DMS153 treated with DMSO at 0.1 percent for 48 hours (cell line): ENCODE results near the gene RASSF7.

Experiments
- DNase-seq: peaks from one replicate; lab custom pipeline; 2025; ENCODE audit not compliant: unreplicated experiment; lab: John Stamatoyannopoulos, UW

Gene RASSF7

DNA sequence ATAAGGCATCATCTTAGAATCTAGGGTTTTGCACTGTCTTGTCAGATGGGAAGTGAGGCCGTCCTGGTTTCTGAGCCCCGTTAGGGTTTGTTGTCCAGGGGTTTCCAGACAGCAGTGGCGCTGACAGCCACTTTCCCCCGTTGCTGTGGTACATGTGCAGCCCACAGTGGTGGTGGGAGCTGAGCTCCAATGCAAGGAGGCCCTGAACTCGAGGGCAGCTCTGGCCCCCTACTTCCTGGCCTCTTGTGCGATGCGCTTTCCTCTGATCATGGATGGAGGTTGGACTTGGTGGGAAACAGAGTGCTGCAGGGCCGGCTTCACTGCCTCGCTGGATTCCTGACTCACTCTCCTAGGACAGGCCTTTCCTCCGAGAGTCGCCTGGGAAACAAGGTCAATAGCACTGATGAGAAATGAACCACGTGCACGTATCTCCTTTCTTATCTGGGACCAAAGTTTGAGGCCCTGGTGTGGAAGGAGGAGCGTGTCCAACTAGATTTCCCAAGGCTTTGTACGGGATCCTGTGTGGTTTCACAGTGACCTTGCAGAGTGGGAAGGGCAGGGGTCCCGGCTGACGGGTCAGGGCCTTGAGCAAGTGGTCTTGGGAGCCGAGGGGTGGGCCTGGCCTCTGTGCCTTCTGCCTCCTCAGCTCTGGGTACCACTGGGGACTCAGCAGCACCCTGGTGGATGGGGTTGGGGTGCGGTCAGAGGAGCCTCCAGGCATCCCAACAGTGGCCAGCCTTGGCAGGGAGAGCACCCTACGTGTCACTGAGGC is 19.2 kb downstream of the RASSF7 start:
- no peak for DNase-seq

DNA sequence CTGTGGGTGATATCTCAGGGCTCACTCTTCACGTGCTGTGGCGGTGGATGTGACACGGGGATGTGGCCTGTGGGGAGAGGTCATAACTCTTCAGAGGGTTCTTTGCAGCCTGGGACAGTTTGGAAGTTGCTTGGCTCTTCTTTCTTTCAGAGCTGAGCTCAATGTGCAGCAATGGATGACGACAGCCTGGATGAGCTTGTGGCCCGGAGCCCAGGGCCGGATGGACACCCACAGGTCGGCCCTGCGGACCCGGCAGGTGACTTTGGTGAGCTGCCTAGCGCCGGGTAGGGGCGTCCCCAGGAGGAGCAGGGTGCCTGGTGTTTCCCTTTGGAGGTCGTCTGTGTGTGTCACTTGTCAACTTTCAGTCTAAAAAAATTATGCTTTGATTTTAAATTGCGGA is 20.6 kb downstream of the RASSF7 start:
- no peak for DNase-seq

DNA sequence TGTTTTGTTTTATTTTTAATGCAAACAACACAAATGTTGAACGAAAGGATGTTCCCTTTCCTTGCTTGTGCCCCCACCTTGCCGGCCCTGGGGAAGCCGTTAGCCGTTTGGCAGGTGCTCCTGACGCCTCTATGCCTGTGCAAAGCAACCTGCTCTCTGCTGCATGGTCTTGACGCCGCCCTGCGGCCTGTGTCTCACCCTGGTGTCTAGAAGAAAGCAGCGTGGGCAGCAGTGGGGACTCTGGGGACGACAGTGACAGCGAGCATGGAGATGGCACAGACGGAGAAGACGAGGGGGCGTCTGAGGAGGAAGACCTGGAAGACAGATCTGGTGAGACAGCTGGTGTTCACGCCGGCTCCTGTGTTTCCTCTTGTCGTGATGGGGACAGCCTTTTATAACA is 21.0 kb downstream of the RASSF7 start:
- no peak for DNase-seq

DNA sequence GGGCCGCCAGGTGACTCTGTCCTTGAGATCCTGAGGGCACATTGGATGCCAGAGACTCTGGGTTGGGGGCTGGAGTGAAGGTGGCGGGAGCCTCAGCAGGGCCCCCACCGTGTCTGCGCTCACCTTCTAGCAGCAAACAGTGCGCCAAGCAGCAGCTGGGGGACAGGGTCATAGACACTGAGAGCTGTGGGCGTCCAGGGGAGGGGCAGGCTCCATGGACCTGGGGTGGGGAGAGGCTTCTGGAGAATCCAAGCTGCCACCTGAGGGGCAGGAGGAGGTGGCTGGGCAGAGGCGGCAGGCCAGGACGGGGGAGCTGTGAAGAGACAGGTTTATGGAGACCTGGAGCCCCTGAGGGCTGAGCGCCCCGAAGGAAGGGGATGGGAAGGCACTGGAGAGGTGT is 23.5 kb downstream of the RASSF7 start:
- DNase-seq, result no peak

DNA sequence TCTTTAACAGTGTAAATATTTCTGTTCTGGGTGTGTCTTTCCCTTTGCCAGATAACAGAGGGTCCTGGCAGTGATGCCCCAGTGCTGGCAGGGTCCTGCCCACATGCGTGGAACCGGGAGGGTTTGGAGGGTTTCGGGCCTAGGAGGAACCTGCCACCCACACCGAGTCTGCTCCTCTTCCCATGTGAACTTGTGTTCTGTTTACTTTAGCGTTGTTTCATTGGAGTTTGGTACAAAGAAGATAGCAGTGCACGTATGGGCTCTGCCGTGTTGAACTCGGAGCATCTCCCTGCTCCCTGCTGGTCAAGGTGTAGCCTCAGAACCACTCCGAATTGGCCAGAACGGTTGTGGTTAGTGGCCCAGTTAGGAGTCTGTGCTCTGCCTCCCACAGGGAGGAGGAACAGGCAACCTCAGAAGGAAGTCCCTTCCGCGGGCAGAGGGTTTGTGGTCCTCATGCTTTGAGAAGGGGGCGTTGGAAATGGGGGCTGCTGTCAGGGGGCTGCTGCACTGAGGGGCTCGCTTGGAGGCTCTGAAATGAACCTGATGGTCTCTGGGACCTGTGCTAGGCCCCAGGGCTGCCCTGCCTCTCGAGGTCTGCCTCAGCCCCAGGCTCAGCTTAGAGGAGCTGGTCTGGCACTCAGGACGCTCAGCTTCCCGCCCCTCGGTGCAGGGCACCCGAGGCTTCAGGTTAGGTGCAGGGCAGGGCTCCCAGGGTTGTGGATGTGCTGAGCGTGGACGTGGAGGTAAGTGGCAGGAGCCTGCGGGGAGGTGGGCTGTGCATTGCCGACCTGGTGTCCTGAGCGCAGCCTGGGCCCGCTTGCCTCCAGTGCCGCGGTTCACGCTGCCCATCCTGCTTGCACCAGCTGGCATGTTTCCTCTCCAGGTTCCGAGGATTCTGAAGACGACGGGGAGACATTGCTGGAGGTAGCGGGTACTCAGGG is 25.9 kb downstream of the RASSF7 start:
- DNase-seq, result no peak

DNA sequence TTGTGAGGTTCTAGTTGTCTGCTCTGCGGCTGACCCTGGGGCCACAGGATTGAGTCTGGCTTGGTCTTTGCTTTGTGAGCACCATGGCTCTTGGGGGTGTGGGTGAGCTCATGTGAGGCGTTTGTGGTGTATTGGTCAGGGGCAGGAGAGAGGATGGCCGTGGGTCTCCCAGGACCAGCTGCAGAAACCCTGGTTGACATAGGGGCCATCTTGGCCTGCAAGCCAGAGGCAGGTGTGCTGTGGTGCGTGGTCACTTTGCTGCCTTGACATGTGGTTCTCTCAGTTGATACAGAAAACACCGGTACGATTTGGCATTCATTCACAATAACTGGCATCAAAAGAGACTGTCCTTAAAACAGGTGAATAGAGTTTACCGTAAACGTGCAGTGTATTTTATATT is 26.8 kb downstream of the RASSF7 start:
- DNase-seq, result no peak

DNA sequence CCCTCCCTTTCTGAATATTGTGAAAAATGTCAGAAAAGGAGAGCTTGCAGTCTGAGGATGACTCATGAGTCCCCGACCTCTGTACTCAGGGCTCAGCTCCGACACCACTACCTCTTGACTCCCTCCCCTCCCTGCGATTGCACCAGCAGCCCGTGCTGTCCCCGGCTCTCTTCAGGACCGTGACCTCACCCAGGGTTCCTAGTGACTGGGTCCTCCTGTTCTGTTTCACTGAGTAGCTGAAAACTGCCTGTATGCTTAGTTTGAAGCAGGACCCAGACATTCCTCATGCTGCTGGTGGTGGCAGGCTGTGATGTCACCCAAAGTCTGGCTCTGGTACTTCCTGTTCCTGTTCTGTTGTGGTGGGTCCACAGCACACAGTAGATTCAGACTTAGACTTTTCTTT is 27.2 kb downstream of the RASSF7 start:
- no peak for DNase-seq

DNA sequence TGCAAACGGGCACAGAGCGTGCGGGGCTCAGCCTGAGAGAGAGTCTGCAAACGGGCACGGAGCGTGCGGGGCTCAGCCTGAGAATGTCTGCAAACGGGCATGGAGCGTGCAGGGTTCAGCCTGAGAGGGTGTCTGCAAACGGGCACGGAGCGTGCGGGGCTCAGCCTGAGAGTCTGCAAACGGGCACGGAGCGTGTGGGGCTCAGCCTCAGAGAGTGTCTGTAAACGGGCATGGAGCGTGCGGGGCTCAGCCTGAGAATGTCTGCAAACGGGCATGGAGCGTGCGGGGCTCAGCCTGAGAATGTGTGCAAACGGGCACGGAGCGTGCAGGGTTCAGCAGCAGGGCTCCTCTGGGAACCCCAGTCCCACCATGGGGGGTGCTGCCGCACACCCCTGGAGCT is 29.0 kb downstream of the RASSF7 start:
- DNase-seq, result no peak

DNA sequence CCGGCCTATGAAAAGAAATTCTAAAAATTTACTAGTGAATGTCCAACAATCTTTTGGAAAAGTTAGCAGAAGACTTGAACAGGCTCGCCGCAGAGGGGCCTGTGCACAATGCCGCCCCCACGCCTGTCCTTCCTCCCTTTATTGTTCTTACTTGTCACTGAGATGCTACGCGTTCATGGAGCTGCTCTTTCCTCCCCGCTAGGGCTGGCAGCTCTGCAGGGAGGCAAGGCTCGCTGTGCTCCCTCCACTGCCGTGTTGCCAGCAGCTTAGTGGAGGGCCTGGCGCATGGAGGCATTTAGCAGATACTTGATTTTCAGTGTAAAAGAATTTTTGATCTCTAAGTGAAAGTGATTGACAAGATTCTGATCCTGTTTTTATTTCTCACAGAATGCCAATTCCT is 30.2 kb downstream of the RASSF7 start:
- no peak for DNase-seq

DNA sequence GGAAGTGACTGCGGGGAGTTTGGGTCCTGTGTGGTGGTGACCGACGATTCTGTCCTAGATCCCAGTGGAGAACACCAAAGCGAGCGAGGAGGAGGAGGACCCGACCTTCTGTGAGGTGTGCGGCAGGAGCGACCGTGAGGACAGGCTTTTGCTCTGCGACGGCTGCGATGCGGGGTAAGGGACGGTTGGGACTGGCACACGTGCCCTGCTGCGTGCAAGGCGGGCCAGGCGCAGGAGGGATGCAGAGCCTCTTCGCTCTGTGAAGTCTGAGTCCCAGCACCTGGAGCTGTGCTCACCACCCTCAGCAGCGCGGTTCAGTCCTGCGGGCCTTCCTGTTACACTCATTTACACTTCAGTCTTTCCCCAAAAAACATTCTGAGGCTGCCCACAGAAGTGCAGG is 31.7 kb downstream of the RASSF7 start:
- no peak for DNase-seq

DNA sequence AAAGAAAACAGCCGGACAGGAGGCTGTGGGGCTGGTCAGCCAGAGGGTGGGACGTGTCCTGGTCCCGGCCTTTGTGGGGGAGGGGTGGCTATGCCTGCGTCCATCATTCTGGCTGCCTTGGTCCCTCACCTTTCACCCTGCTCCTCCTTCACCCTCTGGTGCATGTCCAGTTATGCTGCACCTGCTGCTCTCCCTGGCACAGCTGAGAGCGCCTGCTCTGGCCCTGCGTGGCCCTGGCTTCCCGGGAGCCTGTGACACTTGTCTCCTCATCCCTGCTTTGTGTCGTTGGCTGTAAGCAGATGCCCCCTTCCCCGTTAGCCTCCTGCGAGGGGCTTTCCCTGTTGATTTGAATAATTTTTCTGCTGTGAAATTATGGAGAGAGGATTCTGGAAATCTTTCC is 32.1 kb downstream of the RASSF7 start:
- no peak for DNase-seq

DNA sequence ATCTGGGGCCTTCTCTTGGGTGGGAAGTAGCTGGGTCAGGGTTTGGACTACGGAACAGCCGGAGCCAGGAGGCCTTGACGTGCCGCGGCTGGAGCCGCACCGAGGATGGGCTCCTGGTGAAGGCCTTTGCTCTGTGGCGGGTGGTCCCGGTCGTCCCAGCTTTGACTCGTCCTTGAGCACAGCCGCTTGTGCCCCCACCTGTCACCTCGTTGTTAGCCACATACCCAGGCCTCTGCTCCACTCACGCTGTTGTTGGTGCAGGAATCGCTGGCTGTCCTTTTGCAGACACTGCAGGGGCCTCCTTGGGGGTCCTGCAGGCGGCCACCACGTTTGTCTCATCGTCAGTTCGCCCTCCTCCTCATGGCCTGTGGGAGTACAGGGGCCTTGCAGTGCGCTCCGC is 32.6 kb downstream of the RASSF7 start:
- DNase-seq, result no peak

DNA sequence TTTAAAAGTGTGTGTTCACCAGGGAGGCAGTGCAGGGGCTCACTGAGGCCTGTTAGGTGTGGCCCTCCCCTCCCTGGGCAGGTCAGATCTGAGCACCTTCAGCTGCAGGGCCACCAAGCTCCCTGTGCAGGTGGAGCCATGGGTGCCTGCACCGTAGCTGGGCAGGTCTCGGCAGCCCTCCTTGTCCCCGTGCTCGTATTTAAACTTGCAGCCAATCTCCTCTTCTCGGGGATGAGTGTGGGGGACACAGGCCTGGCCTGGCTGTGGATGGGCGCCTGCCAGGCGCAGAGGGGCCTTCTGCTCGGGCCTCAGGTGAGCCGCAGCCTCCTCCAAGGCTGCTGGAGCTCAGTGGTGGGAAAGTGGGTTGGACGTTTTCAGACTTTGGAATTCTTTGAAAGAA is 34.6 kb downstream of the RASSF7 start:
- DNase-seq, result no peak

DNA sequence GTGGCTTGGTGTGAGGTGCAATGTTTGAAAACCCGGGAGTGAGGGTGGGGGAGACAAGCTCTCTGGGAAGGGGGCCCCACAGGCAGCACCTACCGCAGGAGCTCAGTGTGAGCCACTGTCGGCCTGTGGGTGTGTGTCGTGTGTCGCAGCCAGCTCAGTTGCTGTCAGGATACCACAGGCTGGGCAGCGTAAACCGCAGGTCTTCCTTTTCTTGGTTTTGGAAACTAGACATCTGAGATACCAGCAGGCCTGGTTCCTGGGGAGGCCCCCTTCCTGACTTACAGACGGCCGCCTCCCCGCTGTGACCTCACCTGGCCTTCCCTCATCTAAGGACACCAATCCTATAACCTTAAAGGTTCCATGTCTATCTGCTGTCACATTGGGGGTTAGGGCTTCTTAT is 35.6 kb downstream of the RASSF7 start:
- DNase-seq, result no peak

DNA sequence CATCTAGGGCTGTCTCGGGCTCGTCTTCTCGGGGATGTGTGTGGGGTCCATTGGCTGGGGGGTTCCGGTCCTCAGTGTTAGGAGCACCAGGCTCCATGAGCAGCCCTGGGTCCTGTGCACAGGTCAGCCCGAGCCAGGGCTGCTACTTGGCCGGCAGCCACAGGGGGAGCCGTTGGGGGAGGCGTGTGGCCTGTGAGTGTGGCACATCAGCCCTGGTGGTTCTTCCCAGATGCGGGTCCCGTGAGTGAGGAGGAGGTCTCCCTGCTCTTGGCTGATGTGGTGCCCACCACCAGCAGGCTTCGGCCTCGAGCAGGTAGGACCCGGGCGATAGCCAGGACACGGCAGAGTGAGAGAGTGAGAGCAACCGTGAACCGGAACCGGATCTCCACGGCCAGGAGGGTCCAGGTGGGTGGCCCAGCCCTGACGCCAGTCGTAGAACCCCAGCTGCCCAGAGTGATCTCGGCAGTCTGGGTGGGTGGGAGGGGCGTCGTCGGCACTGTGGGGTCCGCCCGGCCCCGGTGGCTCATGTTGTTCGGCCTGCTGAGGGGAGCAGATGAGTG is 36.5 kb downstream of the RASSF7 start:
- DNase-seq, result no peak

DNA sequence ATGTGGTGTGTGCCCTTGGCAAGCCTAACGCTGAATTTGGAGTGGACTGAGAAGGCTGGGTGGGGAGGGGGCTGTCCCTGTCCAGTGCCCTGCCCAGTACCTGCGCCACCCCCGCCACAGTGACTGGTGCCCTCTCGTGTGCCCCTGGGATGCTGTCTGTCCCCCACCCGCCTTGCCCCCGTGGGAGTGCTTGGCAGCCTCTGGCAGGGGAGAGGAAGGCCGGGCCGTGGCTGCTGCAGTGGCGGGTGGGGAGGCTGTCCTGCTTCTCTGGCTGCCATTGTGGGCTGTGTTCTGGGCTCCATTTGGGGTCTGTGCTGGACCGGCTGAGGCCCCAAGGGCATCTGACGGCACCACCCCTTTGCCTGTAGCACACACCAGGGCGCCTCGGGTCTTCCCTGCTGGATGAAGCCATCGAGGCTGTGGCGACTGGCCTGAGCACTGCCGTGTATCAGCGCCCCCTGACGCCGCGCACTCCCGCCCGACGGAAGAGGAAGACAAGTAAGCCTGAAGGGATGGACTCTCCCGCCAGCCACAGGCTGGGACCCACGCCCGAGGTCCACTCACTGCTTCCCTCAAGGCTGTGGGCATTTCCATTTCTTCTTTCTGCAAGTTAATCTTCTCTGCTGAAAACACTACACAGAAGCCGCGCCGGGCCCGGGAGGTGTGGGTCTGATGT is 37.4 kb downstream of the RASSF7 start:
- no peak for DNase-seq

DNA sequence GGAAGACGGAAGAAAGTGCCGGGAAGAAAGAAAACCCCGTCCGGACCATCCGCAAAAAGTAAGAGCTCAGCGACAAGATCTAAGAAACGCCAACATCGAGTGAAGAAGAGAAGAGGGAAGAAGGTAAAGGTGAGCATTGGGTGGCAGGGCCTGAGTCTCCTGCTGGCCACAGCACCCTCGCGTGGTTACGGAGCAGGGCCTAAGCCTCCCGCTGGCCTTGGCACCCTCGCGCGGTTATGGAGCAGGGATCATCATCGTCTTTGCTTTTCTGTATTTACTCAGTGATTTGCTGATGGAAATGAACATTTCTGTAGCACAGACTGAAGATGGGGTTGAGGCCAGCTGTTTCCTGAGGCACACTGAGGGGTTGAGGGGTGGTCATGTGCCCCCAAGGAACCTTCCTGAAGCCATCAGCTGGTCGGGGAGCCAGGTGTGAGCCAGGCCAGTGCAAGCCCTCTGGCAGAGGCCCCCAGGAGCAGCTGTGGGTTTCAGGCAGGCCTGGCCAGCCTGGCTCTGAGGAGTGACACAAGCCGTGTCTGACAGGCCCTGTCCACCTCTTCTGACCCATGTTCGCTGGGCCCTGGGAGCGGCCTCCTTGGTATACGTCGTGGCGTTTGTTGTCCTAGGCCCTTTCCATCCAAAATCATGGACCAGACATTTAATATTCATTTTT is 40.9 kb downstream of the RASSF7 start:
- no peak for DNase-seq

DNA sequence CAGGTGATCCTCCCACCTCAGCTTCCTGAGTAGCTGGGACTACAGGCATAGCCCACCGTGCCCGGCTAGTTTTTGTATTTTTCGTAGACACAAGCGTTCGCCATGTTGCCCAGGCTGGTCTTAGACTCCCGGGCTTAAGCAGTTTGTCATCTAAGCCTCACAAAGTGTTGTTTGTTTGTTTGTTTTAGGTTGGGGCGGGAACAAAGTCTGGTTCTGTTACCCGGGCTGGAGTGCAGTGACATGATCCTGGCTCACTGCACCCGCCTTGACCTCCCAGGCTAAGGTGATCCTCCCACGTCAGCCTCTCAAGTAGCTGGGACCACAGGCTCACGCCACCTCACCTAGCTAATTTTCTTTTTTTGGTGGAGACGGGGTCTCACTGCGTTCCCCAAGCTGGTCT is 42.4 kb downstream of the RASSF7 start:
- no peak for DNase-seq

DNA sequence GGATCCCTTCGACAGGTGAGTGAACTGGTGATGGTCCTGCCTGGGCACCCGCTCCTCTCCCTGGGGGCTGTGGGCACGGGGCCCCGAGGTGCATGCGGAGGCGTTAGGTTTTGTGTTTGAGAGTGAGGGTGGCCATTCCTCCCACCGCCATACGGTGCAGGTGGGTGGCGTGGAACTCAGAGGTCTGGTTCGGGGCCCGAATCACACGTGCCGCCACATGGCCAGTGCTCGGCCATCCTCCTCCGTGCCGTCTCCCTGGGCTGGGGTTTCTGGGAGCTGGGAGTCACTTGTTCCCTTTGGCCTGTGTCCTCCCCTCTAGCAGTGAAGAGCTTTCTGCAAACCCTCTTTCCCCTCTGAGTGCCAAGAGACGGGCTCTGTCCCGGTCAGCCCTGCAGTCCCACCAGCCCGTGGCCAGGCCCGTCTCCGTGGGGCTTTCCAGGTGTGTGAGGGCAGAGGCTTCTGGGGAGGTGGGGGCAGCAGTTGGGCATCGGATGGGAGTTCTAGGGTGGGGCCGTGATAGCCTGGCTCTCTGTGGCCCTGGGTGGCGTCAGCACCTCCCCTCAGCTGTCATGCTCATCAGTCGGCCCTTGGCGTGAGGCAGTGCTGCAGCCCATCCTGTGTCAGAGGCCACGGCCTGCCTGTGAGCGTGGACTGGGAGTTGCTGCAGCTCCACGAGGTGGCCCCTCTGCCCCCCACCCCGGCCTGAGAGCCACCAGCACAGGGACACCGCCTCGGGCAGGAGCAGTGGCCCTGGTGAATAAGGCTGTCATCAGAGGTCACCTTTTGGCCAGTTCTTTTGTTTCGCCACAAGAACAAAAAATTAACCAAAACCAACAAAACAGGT is 44.7 kb downstream of the RASSF7 start:
- DNase-seq, result no peak

DNA sequence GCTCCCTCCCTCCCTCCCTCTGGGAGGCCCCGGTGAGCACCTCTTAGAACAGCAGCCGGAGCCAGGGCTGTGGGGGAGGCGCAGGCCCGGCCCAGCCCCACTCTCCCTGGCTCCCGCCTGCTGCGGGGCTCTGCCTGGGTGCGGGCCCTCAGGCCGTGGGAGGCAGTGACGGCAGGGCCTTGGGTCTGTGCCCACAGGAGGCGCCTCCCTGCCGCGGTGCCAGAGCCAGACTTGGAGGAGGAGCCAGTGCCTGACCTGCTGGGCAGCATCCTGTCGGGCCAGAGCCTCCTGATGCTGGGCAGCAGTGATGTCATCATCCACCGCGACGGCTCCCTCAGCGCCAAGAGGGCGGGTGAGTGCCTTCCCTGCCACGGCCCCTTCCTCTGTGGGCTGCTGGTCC is 45.5 kb downstream of the RASSF7 start:
- DNase-seq, result no peak
